DMS53 (cell line): Measurements from ENCODE around the gene TKFC.

ENCODE experiments used
- DNase-seq: peaks from one replicate; lab custom pipeline; 2025; lab: John Stamatoyannopoulos, UW

TKFC gene

DNA sequence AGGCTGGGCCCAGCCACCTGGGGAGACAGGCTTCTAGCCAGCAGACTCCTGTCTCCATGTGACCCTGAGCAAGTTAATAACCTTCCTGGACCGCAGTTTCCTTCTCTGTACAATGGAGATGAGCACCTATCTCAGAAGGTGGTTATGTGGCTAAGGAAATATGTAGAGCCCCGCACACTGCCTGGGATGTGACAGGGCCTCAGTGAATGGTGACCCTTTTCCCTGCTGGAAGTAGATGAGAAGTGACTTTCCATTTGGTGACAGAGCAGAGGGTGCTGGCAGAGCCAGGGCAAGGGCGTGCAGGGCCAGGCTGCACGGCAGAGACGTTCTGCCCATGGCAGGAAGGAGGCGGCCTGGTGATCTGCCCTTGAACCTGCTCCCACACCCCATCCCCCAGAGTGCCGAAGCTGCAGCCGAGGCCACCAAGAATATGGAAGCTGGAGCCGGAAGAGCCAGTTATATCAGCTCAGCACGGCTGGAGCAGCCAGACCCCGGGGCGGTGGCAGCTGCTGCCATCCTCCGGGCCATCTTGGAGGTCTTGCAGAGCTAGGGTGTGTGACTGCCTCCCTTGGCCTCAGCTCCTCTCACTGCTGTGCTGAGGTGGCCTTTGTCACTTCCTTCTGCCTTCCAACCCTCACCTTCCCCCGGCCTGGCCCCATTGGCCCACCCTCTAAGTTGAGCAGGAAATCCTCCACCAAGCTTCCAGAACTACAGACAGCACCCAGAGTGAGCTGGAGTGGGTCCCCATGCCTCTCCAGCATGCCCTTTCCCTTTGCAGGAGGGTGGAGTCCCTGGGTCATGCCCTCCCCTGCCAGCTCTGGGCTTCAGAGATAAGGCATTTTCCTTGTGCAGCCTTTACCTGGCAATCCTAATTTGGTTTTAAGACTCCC, 13.2 kb downstream of the TKFC start:
- DNase-seq, result no peak

DNA sequence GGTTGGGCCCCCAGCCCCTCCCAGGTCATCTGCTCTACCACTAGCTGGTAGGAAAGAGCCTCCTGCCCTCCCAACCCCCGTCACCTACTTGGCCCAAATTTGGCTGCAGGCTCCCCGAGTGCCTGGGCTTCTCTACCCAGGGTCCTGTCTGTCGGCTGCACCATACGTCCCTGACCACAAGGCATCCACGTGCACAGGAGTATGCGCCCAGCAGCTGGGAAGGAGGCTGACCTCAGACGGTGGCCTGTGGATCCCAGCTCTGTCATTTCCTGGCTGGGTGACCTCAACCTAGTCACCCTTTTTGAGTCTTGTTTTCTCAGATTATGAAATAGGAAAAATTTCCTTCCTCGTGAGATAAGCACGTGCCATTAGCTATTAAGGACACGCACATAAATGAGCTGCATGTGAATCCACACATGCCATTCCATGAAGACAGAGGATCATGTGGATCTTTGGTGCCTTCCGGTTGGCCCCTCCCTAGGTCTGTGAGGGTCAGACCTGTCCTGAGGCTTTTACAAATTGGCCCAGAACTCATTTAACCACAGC, 15.0 kb downstream of the TKFC start:
- no peak for DNase-seq

DNA sequence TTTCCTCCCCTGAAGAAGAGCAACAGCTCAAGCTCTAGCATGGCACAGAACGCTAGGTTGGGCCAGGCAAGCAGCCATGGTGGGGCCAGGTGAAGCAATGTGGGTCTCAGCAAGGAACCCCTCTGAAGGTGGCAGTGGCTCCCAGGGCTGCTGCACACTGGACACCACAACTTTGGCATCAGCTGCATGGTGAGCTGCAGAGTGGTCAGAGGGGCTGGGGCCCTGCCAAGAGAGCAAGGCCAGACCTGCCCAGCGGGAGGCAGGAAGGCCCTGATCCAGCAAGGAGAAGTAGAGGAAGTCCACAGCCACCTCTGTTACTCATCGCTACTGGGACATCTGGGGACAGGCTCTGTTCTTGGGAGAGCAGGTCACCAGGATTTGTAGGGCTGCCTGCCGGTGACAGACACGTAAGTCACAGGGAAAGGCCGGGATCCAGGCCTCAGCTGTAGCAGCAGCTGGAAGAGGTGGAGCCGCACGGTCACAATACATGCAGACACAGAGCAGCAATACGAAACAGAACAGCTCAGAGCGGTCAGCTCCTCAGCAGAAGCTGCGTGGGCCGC, 16.2 kb downstream of the TKFC start:
- DNase-seq, result no peak

DNA sequence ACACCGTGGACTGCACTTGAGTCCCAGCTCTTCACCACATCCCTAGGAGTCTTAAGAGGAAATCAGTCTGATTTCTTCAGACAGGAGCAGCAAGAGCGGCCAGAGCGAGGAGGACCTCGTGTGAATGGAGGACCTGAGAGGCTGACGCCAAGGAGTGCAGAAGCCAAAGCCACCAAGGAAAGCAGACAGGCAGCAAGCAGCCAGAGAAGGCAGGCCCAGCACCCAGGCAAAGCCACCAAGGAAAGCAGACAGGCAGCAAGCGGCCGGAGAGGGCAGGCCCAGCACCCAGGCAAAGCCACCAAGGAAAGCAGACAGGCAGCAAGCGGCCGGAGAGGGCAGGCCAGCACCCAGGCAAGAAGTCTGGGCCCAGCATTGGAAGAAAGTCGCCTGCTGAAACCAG, 16.9 kb downstream of the TKFC start:
- DNase-seq, result no peak

DNA sequence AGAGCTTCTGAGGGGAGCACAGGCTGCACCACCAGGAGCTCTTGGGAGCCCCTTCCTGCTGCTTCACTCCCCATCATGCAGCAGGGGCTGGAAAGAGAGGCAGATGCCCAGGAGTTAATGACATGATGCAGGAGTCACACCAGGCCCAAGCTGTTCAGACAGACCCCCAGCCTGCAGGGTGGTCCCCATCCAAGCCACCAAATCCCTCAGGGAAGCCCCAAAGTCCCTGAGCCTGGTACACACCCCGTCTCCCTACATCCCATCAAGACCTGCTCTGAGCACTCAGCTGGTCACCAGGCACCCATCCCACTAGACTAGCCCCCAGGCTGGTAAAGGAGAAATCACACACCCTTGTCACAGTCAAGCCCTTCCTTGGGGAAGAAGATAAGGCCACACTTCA, 17.3 kb downstream of the TKFC start:
- no peak for DNase-seq

DNA sequence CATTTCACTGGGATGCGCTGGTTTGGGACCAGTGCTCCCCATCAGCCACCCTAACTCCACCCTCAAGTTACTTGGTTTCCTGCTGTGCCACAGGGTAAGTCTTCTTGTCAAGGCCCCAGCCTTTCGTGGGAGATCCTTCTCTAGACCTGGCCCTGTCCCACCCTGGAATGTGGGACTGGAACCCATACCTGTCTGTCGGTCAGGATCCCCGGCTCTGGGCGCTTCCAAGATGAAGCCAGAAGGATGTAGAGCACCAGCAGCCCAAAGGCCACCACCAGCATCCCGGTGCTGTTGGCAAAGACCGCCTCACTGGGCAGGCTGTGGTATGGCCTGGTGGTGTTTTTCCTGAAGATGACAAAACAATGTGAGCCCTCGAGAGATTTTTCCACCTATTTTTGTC, 17.8 kb downstream of the TKFC start:
- no peak for DNase-seq

DNA sequence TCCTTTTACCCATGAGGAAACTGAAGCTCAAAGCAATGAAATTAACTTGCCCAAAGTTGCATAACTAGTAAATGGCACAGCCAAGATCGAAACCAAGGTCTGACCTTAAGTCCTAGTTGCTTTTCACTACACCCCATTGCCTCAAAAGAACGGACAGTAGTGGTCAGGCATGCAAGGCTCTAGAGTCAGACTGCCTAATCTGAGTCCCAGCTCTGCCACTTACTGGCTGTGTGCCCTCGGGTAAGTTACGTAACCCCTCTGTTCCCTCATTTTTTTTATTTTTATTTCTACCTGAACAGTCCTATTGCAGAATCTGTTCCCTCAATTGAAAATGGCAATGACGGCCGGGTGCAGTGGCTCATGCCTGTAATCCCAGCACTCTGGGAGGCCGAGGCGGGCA, 19.0 kb downstream of the TKFC start:
- no peak for DNase-seq

DNA sequence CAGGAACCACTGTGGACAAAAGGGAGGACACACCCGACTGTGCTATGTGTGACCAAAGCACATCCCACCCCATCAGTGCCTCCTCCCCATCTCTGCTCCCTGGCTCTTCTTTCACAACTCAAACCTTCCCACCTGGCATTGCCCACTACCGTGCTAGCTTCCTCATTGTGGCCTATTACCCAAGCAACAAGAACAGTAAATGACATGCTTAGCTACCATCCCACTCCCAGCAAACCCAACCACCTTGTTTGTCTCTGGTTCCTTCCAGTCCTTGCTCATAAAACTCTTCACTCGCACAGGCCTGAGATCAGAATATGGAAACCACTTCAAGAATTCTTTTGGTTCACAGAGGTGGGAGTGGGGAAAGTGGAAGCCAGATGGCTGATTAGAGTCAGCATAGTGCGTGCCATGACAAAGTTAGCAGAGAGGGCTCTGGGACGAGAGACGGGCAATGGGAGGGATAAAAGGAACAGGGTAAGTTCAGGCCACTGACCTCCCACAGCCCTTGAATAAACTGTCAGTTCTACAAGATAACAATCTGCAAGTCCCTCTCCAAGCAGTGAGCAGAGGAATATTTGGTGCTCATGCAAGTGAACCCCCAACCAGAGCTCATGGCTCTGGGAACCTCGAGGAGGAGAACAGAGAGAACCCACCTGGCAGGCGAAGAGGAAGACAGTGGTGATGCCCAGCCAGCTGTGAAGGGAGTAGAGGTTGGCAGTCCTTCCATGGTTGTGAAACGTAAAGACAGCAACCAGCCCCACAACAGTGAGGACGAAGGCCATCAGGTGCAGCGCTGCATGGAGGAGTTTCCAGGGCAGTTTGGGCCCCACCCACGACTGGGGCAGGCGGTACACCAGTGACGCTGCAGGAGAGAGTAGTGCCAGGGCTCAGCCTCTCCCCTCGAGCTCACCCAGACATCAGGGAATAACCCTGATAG, 20.4 kb downstream of the TKFC start:
- DNase-seq, result no peak

DNA sequence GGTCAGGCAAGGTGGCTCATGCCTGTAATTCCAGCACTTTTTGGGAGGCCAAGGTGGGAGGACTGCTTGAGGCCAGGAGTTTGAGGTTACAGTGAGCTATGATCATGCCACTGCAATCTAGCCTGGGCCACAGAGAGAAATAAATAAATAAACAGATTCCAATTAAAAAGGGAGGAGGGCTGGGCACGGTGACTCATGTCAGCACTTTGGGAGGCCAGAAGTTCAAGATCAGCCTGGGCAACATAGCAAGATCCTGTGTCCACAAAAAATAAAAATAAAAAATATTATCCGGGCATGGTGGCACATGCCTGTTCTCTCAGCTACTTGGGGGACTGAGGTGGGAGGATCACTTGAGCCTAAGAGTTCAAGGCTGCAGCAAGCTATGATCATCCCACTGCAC, 21.2 kb downstream of the TKFC start:
- no peak for DNase-seq

DNA sequence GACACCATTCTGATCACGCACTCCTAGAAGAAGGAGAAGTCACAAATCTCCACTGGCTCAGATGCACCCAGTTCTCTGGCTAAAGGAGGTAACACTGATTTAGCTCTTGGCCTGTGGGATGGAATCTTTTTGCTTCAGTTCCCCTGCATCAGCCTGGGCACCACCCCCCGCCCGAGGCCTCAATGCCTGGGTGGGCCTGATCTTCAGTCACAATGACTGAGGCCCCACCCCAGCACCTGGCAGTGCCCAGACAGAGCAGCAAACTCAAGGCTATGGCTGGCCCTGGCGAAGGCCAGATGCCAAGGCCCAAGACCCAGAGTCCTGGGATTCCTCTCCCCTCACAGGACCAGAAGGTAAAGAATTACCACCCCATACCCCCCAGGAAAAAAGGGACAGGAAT, 23.7 kb downstream of the TKFC start:
- DNase-seq, result no peak

DNA sequence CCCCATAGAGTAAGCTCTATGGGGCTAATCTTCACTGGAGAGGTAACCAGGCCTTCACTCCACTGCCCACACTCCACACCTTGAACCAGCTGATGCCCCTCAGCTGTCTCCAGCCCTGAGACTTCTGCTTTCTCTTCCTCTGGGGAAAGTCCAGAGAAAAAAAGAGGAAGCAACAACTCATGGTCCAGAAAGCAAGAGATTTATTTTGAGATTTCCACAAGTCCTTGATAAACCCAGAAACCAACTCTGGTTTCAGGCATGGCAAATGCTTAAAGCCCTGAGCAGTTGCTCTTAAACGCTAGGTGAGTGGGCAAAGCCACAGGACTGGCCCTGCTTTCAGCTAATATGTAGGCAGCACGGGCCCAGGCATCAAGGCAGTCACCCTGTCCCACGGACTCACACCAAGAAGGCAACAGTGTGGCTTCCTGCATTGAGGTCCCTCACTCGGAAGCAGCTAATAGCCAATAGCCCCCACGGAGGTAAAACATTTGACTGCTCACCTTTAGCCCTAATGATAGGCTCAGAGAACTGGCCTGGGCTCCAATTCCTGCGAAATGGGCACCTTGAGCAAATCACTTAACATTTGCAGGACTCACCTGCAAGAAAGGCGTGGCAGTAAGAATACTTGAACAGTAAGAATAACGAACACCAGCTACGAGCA, 24.3 kb downstream of the TKFC start:
- no peak for DNase-seq

DNA sequence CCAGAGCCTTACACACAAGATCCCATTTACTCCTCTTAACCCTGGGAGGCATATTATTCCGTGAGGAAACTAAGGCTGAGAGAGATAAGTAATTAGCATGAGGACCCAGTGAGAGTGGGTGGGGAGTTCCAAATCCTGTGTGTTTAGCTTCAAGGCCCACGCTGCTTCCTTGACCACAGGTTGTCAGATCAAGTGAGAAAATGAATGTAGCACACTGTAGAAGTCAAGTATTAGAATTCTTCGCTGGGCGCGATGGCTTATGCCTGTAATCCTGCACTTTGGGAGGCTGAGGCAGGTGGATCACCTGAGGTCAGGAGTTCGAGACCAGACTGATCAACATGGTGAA, 24.8 kb downstream of the TKFC start:
- no peak for DNase-seq

DNA sequence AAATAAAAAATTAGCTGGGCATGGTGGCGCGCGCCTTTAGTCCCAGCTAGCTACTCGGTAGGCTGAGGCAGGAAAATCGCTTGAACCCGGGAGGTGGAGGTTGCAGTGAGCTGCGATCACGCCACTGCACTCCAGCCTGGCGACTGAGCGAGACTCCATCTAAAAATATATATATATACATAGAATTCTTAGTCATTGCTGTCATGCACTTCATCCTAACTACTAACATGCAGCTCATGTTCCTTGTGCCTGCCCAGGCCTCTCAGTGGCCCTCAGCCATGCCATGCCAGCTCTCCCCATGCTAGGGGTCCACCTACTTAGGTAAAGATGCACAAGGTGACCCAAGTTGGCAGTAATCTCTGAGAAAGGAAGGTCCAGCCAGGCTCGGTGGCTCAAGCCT, 25.5 kb downstream of the TKFC start:
- DNase-seq, result no peak

DNA sequence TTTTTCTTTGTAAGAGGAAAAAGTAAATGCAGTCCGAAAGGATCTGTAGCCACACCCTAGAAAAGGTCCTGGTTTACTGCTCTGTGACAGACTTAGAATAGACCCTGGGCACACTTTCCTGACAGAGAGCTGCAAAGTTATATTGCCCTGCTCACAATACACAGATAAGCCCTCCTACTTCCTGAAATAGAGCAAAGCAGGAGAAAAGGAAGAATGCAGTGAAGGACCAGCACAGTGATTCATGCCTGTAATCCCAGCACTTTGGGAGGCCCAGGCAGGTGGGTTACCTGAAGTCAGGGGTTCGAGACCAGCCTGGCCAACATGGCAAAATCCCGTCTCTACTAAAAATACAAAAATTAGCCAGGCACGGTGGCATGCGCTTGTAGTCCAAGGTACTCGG, 26.5 kb downstream of the TKFC start:
- DNase-seq, result no peak

DNA sequence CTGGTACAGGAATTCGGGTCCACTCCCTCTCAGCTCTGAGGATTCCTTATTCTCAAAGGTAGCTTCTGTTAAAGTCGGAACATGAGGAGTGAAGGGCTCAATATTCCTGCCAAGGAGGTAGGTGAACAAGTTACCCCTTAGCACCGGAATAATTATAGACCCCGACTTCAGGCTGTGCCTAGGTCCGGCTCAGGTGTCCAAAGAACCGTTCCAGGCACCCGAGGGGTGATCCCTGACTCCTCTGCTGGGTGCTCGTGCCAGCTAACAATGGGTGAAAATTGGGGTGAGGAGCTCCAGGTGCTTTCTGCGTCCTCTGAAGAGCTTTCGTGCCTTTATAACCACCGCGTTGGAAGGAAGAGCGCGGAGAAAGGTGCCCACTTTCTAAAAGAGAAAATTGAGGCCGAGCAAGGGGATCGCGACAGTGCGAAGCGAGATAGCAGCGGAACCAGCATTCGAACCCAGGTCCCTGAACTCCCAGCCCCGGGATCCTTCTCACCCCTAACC, 28.3 kb downstream of the TKFC start:
- peak; percentile 52 for DNase-seq

DNA sequence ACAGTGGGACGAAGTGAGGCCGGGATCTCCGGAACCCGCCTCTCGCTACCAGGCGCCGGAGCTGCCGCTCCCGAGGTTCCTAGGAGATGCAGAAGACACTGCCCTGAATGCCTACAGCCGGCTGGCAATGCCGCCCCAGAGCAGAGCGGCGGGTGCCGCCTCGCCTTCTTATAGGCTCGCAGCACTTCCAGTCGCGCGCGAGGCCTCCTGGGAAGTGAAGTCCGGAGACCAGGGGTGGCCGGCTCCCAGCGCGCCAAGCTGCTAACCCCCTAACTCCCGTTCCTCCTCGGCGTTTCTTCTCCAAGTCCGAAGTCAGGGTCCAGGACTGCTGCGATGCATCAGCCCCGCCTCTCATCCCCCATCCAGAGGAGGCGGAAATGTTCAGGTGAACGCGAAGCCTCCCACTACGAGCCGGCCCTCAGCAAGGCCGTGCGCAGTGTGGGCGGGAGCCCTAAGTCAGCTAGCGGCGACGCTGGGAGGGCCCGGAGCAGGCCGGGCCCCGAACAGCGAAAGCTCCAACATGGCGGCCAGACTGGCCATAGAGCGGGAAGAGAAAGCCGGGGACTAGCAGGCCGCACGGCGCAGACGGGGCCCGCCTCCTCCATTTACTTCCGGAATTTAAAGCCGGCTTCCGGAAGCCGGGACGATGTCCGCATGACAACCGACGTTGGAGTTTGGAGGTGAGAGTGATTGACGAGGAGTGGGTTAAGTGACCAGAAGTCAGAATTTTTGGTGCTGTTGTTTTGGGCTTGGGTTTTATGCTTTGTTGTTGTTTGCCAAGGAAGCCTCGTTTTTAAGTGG, 28.9 kb downstream of the TKFC start, which contains the start of the genes CYB561A3 and TMEM138:
TSS of gene CYB561A3 (minus strand) at position 142 of the 801 bp plus-strand sequence. CDS start 5,169 bp downstream, outside the sequence.
TSS of gene TMEM138 (plus strand) at position 634 of the 801 bp plus-strand sequence. CDS start 2,017 bp downstream, outside the sequence.
- DNase-seq, result peak; percentile 98

DNA sequence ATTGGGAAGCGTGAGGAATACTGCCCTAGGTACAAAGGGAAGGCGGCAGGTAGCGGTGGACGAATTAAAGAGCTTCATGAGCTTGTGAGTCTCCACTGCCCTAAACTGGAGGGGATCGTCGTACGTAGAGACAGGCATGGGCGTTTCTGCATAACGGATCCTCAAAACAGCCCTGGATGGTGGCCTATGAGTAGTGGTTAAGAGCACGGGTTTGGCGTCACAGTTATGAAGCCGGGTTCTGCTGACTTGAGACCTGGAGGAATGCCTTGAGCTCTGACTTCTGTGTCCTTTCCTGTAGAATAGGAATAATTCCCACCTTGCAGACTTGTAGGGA, 29.5 kb downstream of the TKFC start:
- peak; percentile 77 for DNase-seq

DNA sequence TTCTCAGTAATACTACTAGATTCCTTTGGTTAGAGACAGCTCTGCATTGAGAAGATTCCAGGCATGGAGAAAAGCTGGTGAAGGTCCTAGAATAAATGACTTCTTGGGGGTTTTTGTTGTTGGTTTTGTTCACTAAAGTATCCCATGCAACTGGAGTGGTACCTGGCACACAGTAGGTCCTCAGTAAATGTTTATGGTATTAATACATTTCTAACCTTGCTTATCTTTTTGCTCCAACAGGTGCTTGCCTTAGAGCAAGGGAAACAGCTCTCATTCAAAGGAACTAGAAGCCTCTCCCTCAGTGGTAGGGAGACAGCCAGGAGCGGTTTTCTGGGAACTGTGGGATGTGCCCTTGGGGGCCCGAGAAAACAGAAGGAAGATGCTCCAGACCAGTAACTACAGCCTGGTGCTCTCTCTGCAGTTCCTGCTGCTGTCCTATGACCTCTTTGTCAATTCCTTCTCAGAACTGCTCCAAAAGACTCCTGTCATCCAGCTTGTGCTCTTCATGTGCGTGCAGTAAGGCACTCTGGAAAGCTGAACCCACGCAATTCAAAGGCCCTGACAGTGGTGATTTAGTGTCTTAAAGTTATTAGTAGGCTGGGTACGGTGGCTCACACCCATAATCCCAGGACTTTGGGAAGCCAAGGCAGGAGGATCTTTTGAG, 31.1 kb downstream of the TKFC start:
- DNase-seq, result no peak

DNA sequence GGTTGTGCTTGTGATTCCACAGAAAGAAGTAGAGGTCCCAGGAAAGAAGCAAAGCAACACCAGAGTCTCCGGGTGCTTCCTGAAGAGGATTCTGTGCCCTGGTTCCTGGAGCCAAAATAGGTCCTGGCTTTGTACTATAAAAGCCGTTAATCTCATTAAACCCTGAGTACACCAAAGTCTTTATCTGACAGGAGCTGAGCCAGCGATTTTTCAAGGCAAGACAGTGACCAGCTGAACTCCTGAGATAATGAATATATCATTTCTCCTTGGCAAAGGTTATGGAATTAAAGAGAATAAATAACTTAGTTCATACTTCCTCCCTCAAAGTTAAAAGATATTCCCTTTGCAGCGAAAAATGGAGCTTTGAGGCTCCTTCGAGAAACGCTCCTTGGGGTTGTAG, 34.4 kb downstream of the TKFC start:
- no peak for DNase-seq

DNA sequence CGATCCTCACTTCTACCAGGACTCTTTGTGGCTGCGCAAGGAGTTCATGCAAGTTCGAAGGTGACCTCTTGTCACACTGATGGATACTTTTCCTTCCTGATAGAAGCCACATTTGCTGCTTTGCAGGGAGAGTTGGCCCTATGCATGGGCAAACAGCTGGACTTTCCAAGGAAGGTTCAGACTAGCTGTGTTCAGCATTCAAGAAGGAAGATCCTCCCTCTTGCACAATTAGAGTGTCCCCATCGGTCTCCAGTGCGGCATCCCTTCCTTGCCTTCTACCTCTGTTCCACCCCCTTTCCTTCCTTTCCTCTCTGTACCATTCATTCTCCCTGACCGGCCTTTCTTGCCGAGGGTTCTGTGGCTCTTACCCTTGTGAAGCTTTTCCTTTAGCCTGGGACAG, 35.6 kb downstream of the TKFC start:
- DNase-seq, result no peak
